Heart right ventricle (tissue), 16 donors: ENCODE data around the gene CGNL1. TPM values are rescaled to one million over a fixed set of nuclear protein-coding genes. Genes with fewer than 3 reads are reported as not detected.

Experiments
- ATAC-seq, 8 donors: fragments of 200-7000 bp; cut with Tn5 transposase; one replicate each; pipeline ENCODE4 v1.9.1; 2020; ENCODE audit warnings: mild to moderate bottlenecking in 8 of 8, moderate library complexity in 8 of 8, moderate number of reproducible peaks in 1 of 8
- DNase-seq, 2 donors: peaks; one replicate each; pipeline ENCODE4 v3.0.0-alpha.2; 2020
- H3K27ac ChIP-seq, 10 donors: fragments of 200-600 bp; sonication (generic) in 2 of 10; one replicate each; pipeline versions ENCODE4 v1.5.0 to v1.8.0; 2020 to 2022; ENCODE audit warnings: mild to moderate bottlenecking in 3 of 10
- H3K27me3 ChIP-seq, 7 donors: fragments of 200-600 bp; one replicate each; pipeline ENCODE4 v1.8.0; 2021 to 2022; ENCODE audit warnings: mild to moderate bottlenecking in 2 of 7
- H3K36me3 ChIP-seq, 9 donors: fragments of 200-600 bp; sonication (generic) in 1 of 9; one replicate each; pipeline versions ENCODE4 v1.5.0 to v1.8.0; 2020 to 2022; ENCODE audit warnings: mild to moderate bottlenecking in 2 of 9
- H3K4me1 ChIP-seq, 9 donors: fragments of 200-600 bp; sonication (generic) in 1 of 9; one replicate each; pipeline versions ENCODE4 v1.5.0 to v1.8.0; 2020 to 2022; ENCODE audit warnings: mild to moderate bottlenecking in 4 of 9
- H3K4me3 ChIP-seq, 10 donors: fragments of 200-600 bp; sonication (generic) in 2 of 10; one replicate each; pipeline versions ENCODE4 v1.5.0 to v1.8.0; 2020 to 2022; ENCODE audit warnings: mild to moderate bottlenecking in 7 of 10, moderate library complexity in 2 of 10
- H3K9me3 ChIP-seq, 11 donors: fragments of 200-600 bp in 10 of 11; sonication (generic) in 2 of 11; one replicate each; pipeline versions ENCODE4 v1.5.0 to v1.8.0; 2013 to 2022; ENCODE audit warnings: mild to moderate bottlenecking in 2 of 11, control low read depth in 1 of 11, moderate library complexity in 1 of 11
- CTCF ChIP-seq, 9 donors: fragments of 200-600 bp; sonication (generic) in 2 of 9; IDR thresholded peaks; one replicate each; pipeline versions ENCODE4 v1.5.0 to v1.8.0; 2021 to 2022; ENCODE audit warnings: antibody characterized with exemption in 9 of 9, mild to moderate bottlenecking in 5 of 9, moderate library complexity in 1 of 9
- WGBS, 2 donors: extraction: QIAGEN DNeasy Blood & Tissue Kit; methylation state at CpG; one replicate each; pipeline ENCODE4 v1.1.7; 2013; ENCODE audit warnings: inconsistent platforms in 1 of 2; 5-methylcytosine and 5-hydroxymethylcytosine counted together
- intact Hi-C, 10 donors: fragments of 100-400 bp; cut with DNase I; formaldehyde crosslinking; loops; one replicate each; pipeline versions ENCODE4 v1.11.1 to v1.14.2; 2022
- polyA plus RNA-seq, 2 donors: library from polyadenylated mRNA; stranded (reverse); fragments of 200-250 nt; gene quantifications; one replicate each; pipeline ENCODE4 v1.2.3, GENCODE V29; 2013
- total RNA-seq, 10 donors: library from RNA; stranded (reverse); fragmentation: NEBNext Ultra II Directional in 3 of 10; extraction: Animal tissue kit (Norgen Biotek cat#: 25700) in 3 of 10; gene quantifications; one replicate each; pipeline versions ENCODE4 v1.2.1 to v1.2.4, GENCODE V29; 2021 to 2023
- donor health status: Arrhythmogenic right ventricular cardiomyopathy.
- donor health status: ischemic (EF 13 %, LVEDD 7.1; RV severe dilation, severe dysfunction).
- donor health status: healthy with polysubstance abuse.
- donor health status: DM: no; HTN: yes; CAD: no.
- donor health status: DM: no; HTN: no; CAD: no.
- donor health status: ischemic (EF 25% LVEDD 6.9; RV normal size, moderate dysfunction).
- donor health status: ischemic (EF 25% LVEDD 5.7; RV mildly dilated, moderate dysfunction).
- donor health status: healthy.
- donor health status: DM: yes; HTN: yes; CAD: no.
- donor health status: Ischemic cardiomyopathy.
- donor health status: ischemic (EF 35%, LVEDD 5.7; RV mildly dilated, moderate dysfunction).
- donor health status: nonischemic (EF 11% LVEDD 7.7; RV severe dilation, severe dysfunction).
- donor health status: DM: yes; HTN: yes; CAD: no.
- donor health status: PGD.
- donor health status: ischemic (EF 29% LVEDD 5.4; RV normal size, mild dysfunction).
- donor health status: nonischemic (EF 23%, LVEDD 6.1; RV moderate dilation, normal function).

Gene CGNL1
- total and polyA plus RNA-seq, 12 donors: 2.7 to 42.9 (median 33.7) TPM

- intact Hi-C loops: loop anchor here in 1 of 10 donors (2.0 kb wide), 1 partner anchor 21 kb away; no protein-coding TSS in a partner anchor
These were observed 213.4 kb downstream of the CGNL1 start for GRCh38 chr15:57589754-57590153.

GRCh38 chr15:57591237-57591821 lies 215.0 kb downstream of the CGNL1 start:
- peak overlapping the region; percentile 75 to 95 (median 91) for H3K27ac ChIP-seq
- no peaks in the 10 kb centered on the region for H3K36me3 ChIP-seq

More at GRCh38 chr15:57589754-57590153, 213.4 kb downstream of the CGNL1 start:
- TF ChIP-seq CTCF (IDR thresholded peaks at IDR 0.05): no peak
- DNase-seq: no peak
- H3K9me3 ChIP-seq: no peaks in the 10 kb centered on the region
- peaks cover 0 to 55% (median 24%) of the 10 kb centered on the region in 9 donors for H3K4me1 ChIP-seq
- no peaks in the 10 kb centered on the region for H3K36me3 ChIP-seq
- H3K27ac ChIP-seq: peak overlapping the region in 7 of 10 donors; percentile 5 to 93 (median 37)
- WGBS, 2 donors: 49 to 51% methylated on average over 2 of the region's 2 CpGs
- no peak overlapping the region for H3K4me3 ChIP-seq
- peaks cover 0 to 19% (median 0%) of the 10 kb centered on the region in 7 donors for H3K27me3 ChIP-seq
- no peak for ATAC-seq

GRCh38 chr15:57591822-57592367 lies 215.6 kb downstream of the CGNL1 start, which contains the start of gene MYZAP:
Gene MYZAP (plus strand): TSS chr15:57591904. CDS start chr15:57592035, 131 bp downstream.
- intact Hi-C loops: loop anchor here in 3 of 10 donors (1.0 to 2.0 kb wide), 3 partner anchors 23 to 29 kb away; no protein-coding TSS in a partner anchor
- peak within 1 kb of the TSS; percentile 75 to 95 (median 91) for H3K27ac ChIP-seq
- WGBS, 2 donors: 1 to 2% methylated on average over 40 to 58 of the region's 58 CpGs

More at GRCh38 chr15:57591237-57591821, 215.0 kb downstream of the CGNL1 start:
- H3K9me3 ChIP-seq: no peaks in the 10 kb centered on the region
- H3K4me3 ChIP-seq: peak overlapping the region in 9 of 10 donors; percentile 62 to 86 (median 79)
- no peak for DNase-seq
- no peak for TF ChIP-seq CTCF (IDR thresholded peaks at IDR 0.05)
- ATAC-seq: peak in 2 of 8 donors; percentile 1 to 5
- peaks cover 0 to 19% (median 0%) of the 10 kb centered on the region in 7 donors for H3K27me3 ChIP-seq
- peaks cover 0 to 69% (median 30%) of the 10 kb centered on the region in 9 donors for H3K4me1 ChIP-seq
- 20 to 22% methylated on average over 17 to 18 of the region's 18 CpGs for WGBS, 2 donors
- intact Hi-C loops: loop anchor here in 2 of 10 donors (1.0 to 2.0 kb wide), 2 partner anchors 23 to 24 kb away; no protein-coding TSS in a partner anchor

More at GRCh38 chr15:57591822-57592367, 215.6 kb downstream of the CGNL1 start, which contains the start of gene MYZAP:
- H3K4me1 ChIP-seq: peaks cover 3 to 69% (median 34%) of the 10 kb centered on the region in 9 donors
- ATAC-seq (peak; percentile 39 to 80 (median 62)), DNase-seq (peak; percentile 61 to 74)
- H3K36me3 ChIP-seq: no peaks in the 10 kb centered on the region
- H3K4me3 ChIP-seq: peak within 1 kb of the TSS; percentile 42 to 86 (median 78)
- H3K27me3 ChIP-seq: peaks cover 0 to 19% (median 0%) of the 10 kb centered on the region in 7 donors
- H3K9me3 ChIP-seq: no peaks in the 10 kb centered on the region
- TF ChIP-seq CTCF (IDR thresholded peaks at IDR 0.05): peak in 1 of 9 donors; percentile 26
